PC-9 (cell line): Measurements from ENCODE around the gene PRKX.

Experiments used
- EZH2 ChIP-seq: fragments of 200-600 bp; sonication (generic); IDR thresholded peaks from 2 replicates; pipeline ENCODE4 v1.8.0; 2017; ENCODE audit warnings: antibody characterized with exemption, low read depth
- TF ChIP-seq, protein P1 (sequence below): fragments of 200-600 bp; sonication (generic); conservative IDR thresholded peaks from 2 replicates; pipeline ENCODE4 v1.6.1; 2017; ENCODE audit warnings: mixed run types, antibody characterized with exemption, mild to moderate bottlenecking, moderate library complexity

DNA sequence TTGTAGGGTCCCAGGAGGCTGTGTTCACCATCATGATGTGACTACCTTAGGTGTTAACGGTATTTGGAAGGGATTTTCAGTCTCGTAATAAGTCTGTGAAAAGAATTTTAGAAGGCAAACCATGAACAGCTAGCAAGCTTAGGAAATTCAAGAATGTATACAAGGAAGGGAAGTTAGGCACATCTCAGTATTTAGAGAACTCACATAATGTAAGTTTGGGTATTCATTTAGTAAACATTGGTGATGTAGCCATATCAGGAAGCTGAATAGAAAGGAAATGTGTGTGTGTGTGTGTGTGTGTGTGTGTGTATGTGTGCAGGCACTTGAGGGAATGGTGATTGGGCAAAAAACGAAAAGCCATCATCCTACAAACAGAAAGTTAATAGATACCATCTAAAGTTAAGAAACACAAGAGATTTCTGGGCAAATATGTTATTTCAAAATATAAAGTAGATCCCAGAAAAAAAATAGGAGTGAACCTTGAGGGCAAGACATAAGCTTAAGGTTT, 34.7 kb upstream of the PRKX start:
- TF ChIP-seq, protein P1, sequence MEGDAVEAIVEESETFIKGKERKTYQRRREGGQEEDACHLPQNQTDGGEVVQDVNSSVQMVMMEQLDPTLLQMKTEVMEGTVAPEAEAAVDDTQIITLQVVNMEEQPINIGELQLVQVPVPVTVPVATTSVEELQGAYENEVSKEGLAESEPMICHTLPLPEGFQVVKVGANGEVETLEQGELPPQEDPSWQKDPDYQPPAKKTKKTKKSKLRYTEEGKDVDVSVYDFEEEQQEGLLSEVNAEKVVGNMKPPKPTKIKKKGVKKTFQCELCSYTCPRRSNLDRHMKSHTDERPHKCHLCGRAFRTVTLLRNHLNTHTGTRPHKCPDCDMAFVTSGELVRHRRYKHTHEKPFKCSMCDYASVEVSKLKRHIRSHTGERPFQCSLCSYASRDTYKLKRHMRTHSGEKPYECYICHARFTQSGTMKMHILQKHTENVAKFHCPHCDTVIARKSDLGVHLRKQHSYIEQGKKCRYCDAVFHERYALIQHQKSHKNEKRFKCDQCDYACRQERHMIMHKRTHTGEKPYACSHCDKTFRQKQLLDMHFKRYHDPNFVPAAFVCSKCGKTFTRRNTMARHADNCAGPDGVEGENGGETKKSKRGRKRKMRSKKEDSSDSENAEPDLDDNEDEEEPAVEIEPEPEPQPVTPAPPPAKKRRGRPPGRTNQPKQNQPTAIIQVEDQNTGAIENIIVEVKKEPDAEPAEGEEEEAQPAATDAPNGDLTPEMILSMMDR: no peak
- no peak for TF ChIP-seq EZH2
